Neuronal stem cell (in vitro differentiated cells): ENCODE data around the gene KCNS1.

Source experiments
- DNase-seq: peaks from one replicate; pipeline ENCODE4 v3.0.0-alpha.2; 2013; ENCODE audit warnings: low spot score
- H2AFZ ChIP-seq: one replicate; pipeline ENCODE4 v1.6.1; 2013; ENCODE audit warnings: mild to moderate bottlenecking, low read length, inconsistent platforms
- H2AK5ac ChIP-seq: 2 replicates; pipeline ENCODE4 v1.6.1; 2013; ENCODE audit warnings: low read depth, mild to moderate bottlenecking, inconsistent platforms, low read length, moderate library complexity, mixed read lengths
- H2BK120ac ChIP-seq: 2 replicates; pipeline ENCODE4 v1.6.1; 2013; ENCODE audit warnings: low read depth, mild to moderate bottlenecking, inconsistent platforms, low read length, moderate library complexity, mixed read lengths
- H2BK12ac ChIP-seq: one replicate; pipeline ENCODE4 v1.6.1; 2013; ENCODE audit warnings: low read length, inconsistent platforms
- H2BK15ac ChIP-seq: 2 replicates; pipeline ENCODE4 v1.6.1; 2013; ENCODE audit warnings: mild to moderate bottlenecking, low read length, inconsistent platforms, mixed read lengths
- H2BK5ac ChIP-seq: one replicate; pipeline ENCODE4 v1.6.1; 2013; ENCODE audit warnings: inconsistent platforms, mild to moderate bottlenecking, low read length, moderate library complexity
- H3K14ac ChIP-seq: one replicate; pipeline ENCODE4 v1.6.1; 2013; ENCODE audit warnings: low read length, inconsistent platforms
- H3K18ac ChIP-seq: 2 replicates; pipeline ENCODE4 v1.6.1; 2013; ENCODE audit warnings: low read length, inconsistent platforms
- H3K23ac ChIP-seq: 2 replicates; pipeline ENCODE4 v1.6.1; 2013; ENCODE audit warnings: low read depth, mild to moderate bottlenecking, mixed read lengths, low read length, inconsistent platforms; ENCODE audit not compliant: poor library complexity
- H3K27ac ChIP-seq: replicated peaks from 3 replicates; pipeline ENCODE4 v1.5.1; 2013; ENCODE audit warnings: low read length, inconsistent platforms
- H3K27me3 ChIP-seq, 3 experiments: 2 replicates each; pipeline ENCODE4 v1.6.1; 2013; ENCODE audit warnings: low read length in 3 of 3, mild to moderate bottlenecking in 2 of 3, inconsistent platforms in 1 of 3, low read depth in 1 of 3, mixed read lengths in 1 of 3, moderate library complexity in 1 of 3; ENCODE audit not compliant: control insufficient read depth in 3 of 3, insufficient read depth in 3 of 3
- H3K36me3 ChIP-seq, 2 donors: replicated peaks in 1 of 2; 2 replicates each; pipeline ENCODE4 v1.6.1; 2013; ENCODE audit warnings: low read length in 2 of 2; ENCODE audit not compliant: control insufficient read depth in 2 of 2, insufficient read depth in 2 of 2
- H3K4ac ChIP-seq: 2 replicates; pipeline ENCODE4 v1.6.1; 2013; ENCODE audit warnings: inconsistent platforms, mild to moderate bottlenecking, low read length, moderate library complexity
- H3K4me1 ChIP-seq, 2 donors: 1 replicate in 1 of 2; 2 replicates in 1 of 2; pipeline ENCODE4 v1.6.1; 2013; ENCODE audit warnings: low read length in 2 of 2, low read depth in 1 of 2; ENCODE audit not compliant: control insufficient read depth in 2 of 2, insufficient read depth in 1 of 2
- H3K4me2 ChIP-seq: one replicate; pipeline ENCODE4 v1.6.1; 2013; ENCODE audit warnings: mild to moderate bottlenecking, low read length, inconsistent platforms; ENCODE audit not compliant: insufficient read depth, poor library complexity, severe bottlenecking
- H3K4me3 ChIP-seq, 2 donors: 2 replicates each; pipeline ENCODE4 v1.5.1; 2013; ENCODE audit warnings: low read length in 2 of 2, mild to moderate bottlenecking in 2 of 2, inconsistent platforms in 1 of 2, moderate library complexity in 1 of 2
- H3K79me1 ChIP-seq: one replicate; pipeline ENCODE4 v1.6.1; 2013; ENCODE audit warnings: low read depth, mild to moderate bottlenecking, inconsistent platforms, low read length, moderate library complexity
- H3K9ac ChIP-seq: one replicate; pipeline ENCODE4 v1.6.1; 2013; ENCODE audit warnings: mild to moderate bottlenecking, low read depth, low read length, inconsistent platforms; ENCODE audit not compliant: poor library complexity
- H3K9me3 ChIP-seq, 2 donors: replicated peaks in 1 of 2; 2 replicates each; pipeline versions ENCODE3 to v1.6.1; 2013; ENCODE audit warnings: low read length in 2 of 2, mild to moderate bottlenecking in 2 of 2, inconsistent platforms in 1 of 2, low read depth in 1 of 2, mixed read lengths in 1 of 2, moderate library complexity in 1 of 2; ENCODE audit not compliant: control insufficient read depth in 2 of 2, insufficient read depth in 1 of 2
- H4K8ac ChIP-seq: one replicate; pipeline ENCODE4 v1.6.1; 2013; ENCODE audit warnings: low read depth, mild to moderate bottlenecking, inconsistent platforms, low read length, moderate library complexity
- H4K91ac ChIP-seq: one replicate; pipeline ENCODE4 v1.6.1; 2013; ENCODE audit warnings: low read length, low read depth, mild to moderate bottlenecking, inconsistent platforms; ENCODE audit not compliant: poor library complexity
- WGBS, 2 donors: extraction: QIAGEN DNeasy Blood & Tissue Kit; methylation state at CpG; one replicate each; pipeline ENCODE4 v1.1.7; 2013; ENCODE audit warnings: missing lambda C conversion rate in 2 of 2, mixed read lengths in 1 of 2; ENCODE audit not compliant: insufficient read length in 2 of 2, insufficient replicate concordance in 1 of 2; ENCODE audit errors: extremely low coverage in 2 of 2; 5-methylcytosine and 5-hydroxymethylcytosine counted together

Gene KCNS1

DNA sequence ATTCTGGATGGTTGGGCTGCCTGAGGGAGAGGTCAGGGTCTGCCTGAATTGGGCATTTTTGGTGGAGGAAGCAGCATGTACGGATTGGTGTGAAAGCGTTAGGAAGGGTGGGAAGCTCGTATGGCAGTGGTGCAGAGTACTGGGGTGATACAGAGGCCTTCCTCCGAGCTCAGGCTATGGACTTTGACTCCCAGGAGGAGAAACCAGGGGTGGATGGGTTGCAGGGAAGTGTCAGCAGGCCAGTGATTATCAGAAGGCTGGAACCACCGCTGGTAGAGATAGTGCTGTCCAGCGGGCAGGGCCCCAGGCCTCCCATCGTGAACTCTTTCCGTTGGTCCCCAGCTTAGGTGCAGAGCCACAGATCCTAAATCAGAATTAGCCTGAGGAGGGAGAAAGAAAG, 8.7 kb upstream of the KCNS1 start:
- Histone ChIP-seq H3K4me2 (no peak overlapping the region), H3K27me3 (peaks cover 0 to 17% (median 0%) of the 10 kb centered on the region in 3 experiments), H2AK5ac (no peak overlapping the region), H3K4me1 (no peaks in the 10 kb centered on the region), H3K14ac (no peak overlapping the region), H3K79me1 (no peaks in the 10 kb centered on the region), H3K36me3 (no peaks in the 10 kb centered on the region), H3K18ac (no peak overlapping the region), H4K91ac (no peak overlapping the region), H3K9me3 (no peaks in the 10 kb centered on the region), H4K8ac (no peak overlapping the region), H3K4ac (no peak overlapping the region), H3K4me3 (no peak overlapping the region), H2BK5ac (no peak overlapping the region), H3K9ac (no peak overlapping the region), H3K23ac (no peak overlapping the region), H2BK12ac (no peak overlapping the region), H2AFZ (no peak overlapping the region), H2BK120ac (no peak overlapping the region), H2BK15ac (no peak overlapping the region), H3K27ac (no peak overlapping the region)
- DNase-seq: no peak
- WGBS, 2 donors: no CpG with 5 or more reads among the region's 8 CpGs

DNA sequence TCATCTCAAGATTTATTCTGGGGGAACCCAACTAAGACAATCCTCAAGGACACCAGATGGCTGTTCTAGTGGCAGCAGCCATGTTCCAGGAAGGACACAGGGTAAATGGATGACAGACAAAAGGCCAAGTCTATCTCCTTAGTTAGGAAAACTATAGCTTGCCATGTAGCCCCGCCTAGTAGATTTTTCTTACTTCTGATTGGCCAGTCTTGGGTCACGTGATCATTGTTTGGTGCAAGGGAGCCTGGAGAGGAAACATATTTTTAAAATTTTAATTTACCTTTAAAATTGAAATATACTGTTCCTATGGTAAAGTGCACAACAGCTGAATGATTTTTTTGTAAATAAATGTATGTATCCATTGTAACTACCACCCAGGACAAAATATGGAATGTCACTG, 4.4 kb upstream of the KCNS1 start:
- H3K18ac ChIP-seq: no peak overlapping the region
- H3K4me1 ChIP-seq: no peaks in the 10 kb centered on the region
- no peak overlapping the region for H3K9ac ChIP-seq
- no peak overlapping the region for H2BK15ac ChIP-seq
- H3K27me3 ChIP-seq: peaks cover 0 to 34% (median 12%) of the 10 kb centered on the region in 3 experiments
- DNase-seq: no peak
- H4K91ac ChIP-seq: no peak overlapping the region
- no peak overlapping the region for H2AFZ ChIP-seq
- H3K4ac ChIP-seq: no peak overlapping the region
- H3K14ac ChIP-seq: no peak overlapping the region
- no peak overlapping the region for H3K4me2 ChIP-seq
- no peaks in the 10 kb centered on the region for H3K79me1 ChIP-seq
- H2AK5ac ChIP-seq: no peak overlapping the region
- H3K23ac ChIP-seq: no peak overlapping the region
- no peak overlapping the region for H3K27ac ChIP-seq
- no peak overlapping the region for H4K8ac ChIP-seq
- no peaks in the 10 kb centered on the region for H3K9me3 ChIP-seq
- H2BK5ac ChIP-seq: no peak overlapping the region
- no CpG with 5 or more reads among the region's 2 CpGs for WGBS, 2 donors
- no peak overlapping the region for H3K4me3 ChIP-seq
- H2BK12ac ChIP-seq: no peak overlapping the region
- no peak overlapping the region for H2BK120ac ChIP-seq
- no peaks in the 10 kb centered on the region for H3K36me3 ChIP-seq

DNA sequence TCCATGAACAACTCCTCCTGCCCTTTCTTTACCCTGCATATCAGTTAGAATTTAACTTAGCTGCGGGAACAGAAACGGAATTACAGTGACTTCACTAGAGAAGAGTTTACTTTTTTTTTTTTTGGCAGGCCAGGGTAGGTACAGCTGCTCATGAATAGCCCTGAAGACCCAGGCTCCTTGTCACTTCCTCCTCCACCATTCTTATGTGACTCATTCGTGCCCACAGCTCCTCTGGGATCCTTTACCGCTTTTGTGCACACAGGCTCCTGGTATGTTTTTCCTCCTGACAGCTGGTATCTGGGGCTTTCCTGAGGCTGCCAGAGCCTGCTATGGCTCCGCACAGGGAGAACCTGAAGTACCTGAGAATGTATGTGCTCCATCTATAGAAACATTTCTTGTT, 3.9 kb upstream of the KCNS1 start:
- H4K8ac ChIP-seq: no peak overlapping the region
- H3K4me1 ChIP-seq: no peaks in the 10 kb centered on the region
- no peak overlapping the region for H3K27ac ChIP-seq
- H3K79me1 ChIP-seq: no peaks in the 10 kb centered on the region
- H2BK15ac ChIP-seq: no peak overlapping the region
- no peak overlapping the region for H2AFZ ChIP-seq
- WGBS, 2 donors: no CpG with 5 or more reads among the region's 5 CpGs
- no peak overlapping the region for H2BK120ac ChIP-seq
- peaks cover 0 to 39% (median 18%) of the 10 kb centered on the region in 3 experiments for H3K27me3 ChIP-seq
- H3K14ac ChIP-seq: no peak overlapping the region
- H3K18ac ChIP-seq: no peak overlapping the region
- no peaks in the 10 kb centered on the region for H3K9me3 ChIP-seq
- no peak overlapping the region for H3K23ac ChIP-seq
- DNase-seq: no peak
- H3K36me3 ChIP-seq: no peaks in the 10 kb centered on the region
- no peak overlapping the region for H2AK5ac ChIP-seq
- H2BK12ac ChIP-seq: no peak overlapping the region
- no peak overlapping the region for H3K4me3 ChIP-seq
- no peak overlapping the region for H3K4me2 ChIP-seq
- H3K9ac ChIP-seq: no peak overlapping the region
- no peak overlapping the region for H4K91ac ChIP-seq
- H3K4ac ChIP-seq: no peak overlapping the region
- no peak overlapping the region for H2BK5ac ChIP-seq

DNA sequence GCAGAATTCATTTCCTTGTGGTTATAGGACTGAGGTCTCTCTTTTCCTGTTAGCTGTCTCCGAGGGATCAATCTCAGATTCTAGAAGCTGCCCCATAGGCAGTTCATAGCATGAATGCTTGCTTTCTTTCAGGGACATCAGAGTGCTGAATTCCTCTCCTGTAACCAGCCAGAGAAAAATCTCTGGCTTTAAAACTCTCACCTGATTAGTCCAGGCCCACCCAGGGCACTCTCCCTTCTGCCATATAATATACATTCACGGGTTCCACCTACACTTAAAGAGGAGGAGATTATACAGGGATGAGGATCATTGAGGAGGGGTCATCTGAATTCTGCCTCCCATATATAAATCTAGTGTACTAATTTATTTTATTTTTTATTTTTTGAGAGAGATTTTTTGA, 2.1 kb upstream of the KCNS1 start:
- H3K79me1 ChIP-seq: no peaks in the 10 kb centered on the region
- no peak overlapping the region for H2AFZ ChIP-seq
- no CpG with 5 or more reads among the region's 2 CpGs for WGBS, 2 donors
- H3K4ac ChIP-seq: no peak overlapping the region
- no peak for DNase-seq
- no peak overlapping the region for H3K4me3 ChIP-seq
- H2BK12ac ChIP-seq: no peak overlapping the region
- no peak overlapping the region for H4K8ac ChIP-seq
- no peak overlapping the region for H3K14ac ChIP-seq
- H3K18ac ChIP-seq: no peak overlapping the region
- no peak overlapping the region for H3K4me2 ChIP-seq
- H3K9me3 ChIP-seq: peaks cover 0 to 2% of the 10 kb centered on the region in 2 donors
- H2BK15ac ChIP-seq: no peak overlapping the region
- H3K27me3 ChIP-seq: peaks cover 3 to 57% (median 34%) of the 10 kb centered on the region in 3 experiments
- no peaks in the 10 kb centered on the region for H3K36me3 ChIP-seq
- no peak overlapping the region for H3K23ac ChIP-seq
- H2BK120ac ChIP-seq: no peak overlapping the region
- no peak overlapping the region for H2AK5ac ChIP-seq
- no peak overlapping the region for H2BK5ac ChIP-seq
- H3K4me1 ChIP-seq: no peaks in the 10 kb centered on the region
- no peak overlapping the region for H4K91ac ChIP-seq
- H3K27ac ChIP-seq: no peak overlapping the region
- H3K9ac ChIP-seq: no peak overlapping the region
